GM06990 (cell line): Measurements from ENCODE around the gene GRIK4.
A peak's percentile ranks its signal among the peaks of the same experiment; 100 is the strongest.

Experiments used
- DNase-seq: peaks from one replicate; pipeline ENCODE4 v3.0.0-alpha.2; 2011; ENCODE audit not compliant: insufficient read length; ENCODE audit errors: extremely low read depth
- H3K27me3 ChIP-seq: replicated peaks from 2 replicates; pipeline ENCODE4 v1.6.0; 2011; ENCODE audit warnings: low read length; ENCODE audit not compliant: control insufficient read depth, insufficient read depth
- H3K36me3 ChIP-seq: 2 replicates; pipeline ENCODE4 v1.5.1; 2011; ENCODE audit warnings: low read length; ENCODE audit not compliant: control insufficient read depth, insufficient read depth
- H3K4me3 ChIP-seq: replicated peaks from 2 replicates; pipeline ENCODE4 v1.5.1; 2011; ENCODE audit warnings: low read depth, mild to moderate bottlenecking, control low read depth, low read length
- CTCF ChIP-seq: IDR thresholded peaks from 2 replicates; pipeline ENCODE4 v1.5.1; 2011; ENCODE audit warnings: low read length, control low read depth, mild to moderate bottlenecking, inconsistent platforms; ENCODE audit not compliant: insufficient read depth, poor library complexity, severe bottlenecking

Gene GRIK4

GRCh38 chr11:120556797-120557196 lies 45.2 kb downstream of the GRIK4 start:
- TF ChIP-seq CTCF = no peak

DNA sequence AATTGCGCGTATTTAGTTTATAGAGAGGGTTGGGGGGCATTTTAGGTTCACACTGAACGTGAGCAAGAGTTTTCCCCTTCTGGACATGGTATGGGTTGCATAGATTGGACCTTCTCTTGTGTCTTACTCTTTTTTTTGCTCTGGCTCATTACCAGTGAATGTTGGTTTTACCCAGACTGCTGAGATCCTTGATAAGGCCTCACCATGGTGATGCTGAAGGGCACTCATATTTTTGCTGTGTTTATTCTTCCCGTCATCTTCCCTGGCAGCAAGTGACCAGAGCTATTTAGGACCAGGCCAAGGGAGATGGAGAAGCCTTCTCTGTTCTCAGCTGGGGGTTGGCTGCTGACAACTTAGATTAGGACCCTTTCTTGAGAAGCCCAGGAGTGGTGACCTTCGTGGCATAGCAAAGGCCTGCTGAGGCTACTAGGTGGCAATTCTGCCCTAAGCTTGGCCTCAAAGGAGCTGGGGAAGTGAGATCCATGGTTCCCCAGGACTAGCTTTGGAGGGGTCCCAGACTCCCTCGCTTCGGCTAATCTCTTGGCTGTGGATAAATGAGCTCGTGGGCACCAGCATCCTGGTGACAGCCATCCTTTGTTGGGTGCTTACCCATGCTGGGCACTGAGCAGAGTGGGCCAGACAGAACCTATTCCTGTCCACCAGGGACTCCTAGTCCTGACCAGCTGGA lies 47.3 kb downstream of the GRIK4 start:
- no peak for DNase-seq
- Histone ChIP-seq H3K36me3 (no peaks in the 10 kb centered on the region; the same call in 1 of the 2 replicates), H3K4me3 (no peak overlapping the region), H3K27me3 (no peaks in the 10 kb centered on the region; the same call in 1 of the 2 replicates)
- no peak for TF ChIP-seq CTCF

More at GRCh38 chr11:120556797-120557196, 45.2 kb downstream of the GRIK4 start:
- Histone ChIP-seq H3K4me3 (no peak overlapping the region), H3K27me3 (no peaks in the 10 kb centered on the region; the same call in 1 of the 2 replicates), H3K36me3 (no peaks in the 10 kb centered on the region; the same call in 1 of the 2 replicates)
- DNase-seq = no peak

DNA sequence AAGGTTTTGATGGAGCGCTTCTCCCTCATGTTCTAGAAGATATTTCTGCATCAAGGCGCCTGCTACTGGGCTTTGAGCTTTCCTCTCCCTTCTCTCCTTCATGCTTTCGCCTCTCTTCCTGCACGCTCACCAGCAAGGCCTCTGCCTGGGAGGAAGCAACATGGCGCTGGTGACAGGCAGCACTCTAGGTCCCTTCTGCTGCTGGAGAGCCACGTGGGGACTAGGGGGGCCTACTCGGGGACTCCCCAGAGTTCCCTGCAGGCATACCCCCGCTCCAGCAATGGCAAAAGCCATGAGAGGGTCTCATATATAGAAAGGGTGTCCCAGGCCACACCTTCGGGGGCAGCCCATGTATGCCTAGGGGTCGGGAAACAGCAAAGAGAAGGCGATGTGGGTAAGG lies 49.7 kb downstream of the GRIK4 start:
- H3K36me3 ChIP-seq = no peaks in the 10 kb centered on the region; the same call in 1 of the 2 replicates
- no peaks in the 10 kb centered on the region for H3K27me3 ChIP-seq
- H3K4me3 ChIP-seq = no peak overlapping the region
- no peak for TF ChIP-seq CTCF
- no peak for DNase-seq

DNA sequence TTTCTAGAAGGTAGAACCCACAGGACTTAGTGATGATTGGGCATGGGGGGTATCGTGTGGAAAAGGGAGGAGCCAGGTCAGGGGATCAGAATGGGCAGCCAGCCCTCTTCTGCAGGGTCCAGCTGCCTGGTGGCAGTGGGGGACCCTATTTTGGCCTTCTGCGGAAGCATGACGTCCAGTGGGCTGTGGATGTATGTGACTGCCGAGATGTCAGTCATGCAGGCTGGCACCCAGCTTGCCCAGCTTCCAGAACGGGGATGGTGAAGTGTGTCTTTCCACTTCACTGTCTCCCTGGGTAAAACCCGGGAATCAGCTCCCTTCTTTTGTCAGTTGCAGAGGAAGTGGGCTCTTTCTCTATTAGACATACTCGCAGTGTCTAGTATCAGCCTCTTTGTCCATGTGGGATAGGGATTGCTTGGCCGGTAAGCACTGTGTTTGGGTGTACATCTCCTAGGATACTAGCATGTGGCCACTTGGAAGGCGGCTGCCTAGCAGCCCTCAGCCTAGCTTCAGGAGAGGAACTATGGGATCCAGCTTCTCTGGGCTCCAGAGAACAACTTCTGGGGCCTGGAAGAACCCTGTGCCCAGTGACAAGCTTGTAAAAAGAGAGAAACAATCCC lies 51.4 kb downstream of the GRIK4 start:
- no peaks in the 10 kb centered on the region for H3K27me3 ChIP-seq
- TF ChIP-seq CTCF = no peak
- no peak for DNase-seq
- H3K36me3 ChIP-seq = no peaks in the 10 kb centered on the region; the same call in 1 of the 2 replicates
- no peak overlapping the region for H3K4me3 ChIP-seq

GRCh38 chr11:120563703-120564572 lies 52.4 kb downstream of the GRIK4 start:
- no peaks in the 10 kb centered on the region for H3K36me3 ChIP-seq
- TF ChIP-seq CTCF = no peak
- no peaks in the 10 kb centered on the region for H3K27me3 ChIP-seq
- DNase-seq = no peak
- peak overlapping the region; percentile 33 for H3K4me3 ChIP-seq
